NB4 (cell line): Measurements from ENCODE around the gene ADCYAP1R1.

ENCODE experiments used
- DNase-seq: peaks from one replicate; pipeline ENCODE4 v3.0.0; 2010; ENCODE audit warnings: low read depth
- H3K4me3 ChIP-seq: one replicate; pipeline ENCODE4 v1.5.1; 2011; ENCODE audit warnings: mild to moderate bottlenecking, low read depth, low read length, moderate library complexity
- CTCF ChIP-seq: IDR thresholded peaks from one replicate; pipeline ENCODE4 v1.5.1; 2012; ENCODE audit warnings: low read depth, low read length
- MYC ChIP-seq: IDR thresholded peaks from 2 replicates; pipeline ENCODE4 v1.6.1; 2011; ENCODE audit warnings: low read depth, low read length
- POLR2A ChIP-seq: IDR thresholded peaks from 2 replicates; pipeline ENCODE4 v1.6.1; 2011; ENCODE audit warnings: mild to moderate bottlenecking; ENCODE audit not compliant: insufficient read length; ENCODE audit errors: extremely low read depth
- TF ChIP-seq, protein P1 (sequence below): IDR thresholded peaks from 2 replicates; pipeline ENCODE4 v1.6.1; 2011; ENCODE audit warnings: low read depth, low read length

ADCYAP1R1 gene

DNA sequence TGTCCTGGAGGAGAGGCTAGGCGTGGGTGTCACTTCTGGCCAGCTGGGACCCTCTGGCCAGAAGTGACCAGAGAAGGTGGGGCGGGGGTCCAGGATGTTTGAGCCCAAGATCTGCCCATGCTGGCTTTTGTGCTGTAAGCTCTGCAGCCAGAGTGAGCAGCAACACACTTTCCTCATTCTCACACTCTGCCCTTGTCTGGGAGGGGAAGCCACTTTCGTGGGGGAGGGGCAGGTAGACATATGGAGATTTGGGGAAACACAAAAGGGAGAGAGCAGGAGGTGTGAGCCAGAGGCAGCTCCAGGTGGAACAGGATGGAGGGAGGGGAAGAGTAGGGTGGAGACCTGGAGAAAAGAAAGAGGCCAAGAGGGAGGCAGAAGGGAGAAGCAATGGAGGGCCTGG lies 31.5 kb upstream of the ADCYAP1R1 start:
- H3K4me3 ChIP-seq = no peak overlapping the region
- TF ChIP-seq POLR2A (no peak), MYC (no peak), CTCF (no peak)
- TF ChIP-seq, protein P1, sequence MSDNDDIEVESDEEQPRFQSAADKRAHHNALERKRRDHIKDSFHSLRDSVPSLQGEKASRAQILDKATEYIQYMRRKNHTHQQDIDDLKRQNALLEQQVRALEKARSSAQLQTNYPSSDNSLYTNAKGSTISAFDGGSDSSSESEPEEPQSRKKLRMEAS = no peak
- no peak for DNase-seq

DNA sequence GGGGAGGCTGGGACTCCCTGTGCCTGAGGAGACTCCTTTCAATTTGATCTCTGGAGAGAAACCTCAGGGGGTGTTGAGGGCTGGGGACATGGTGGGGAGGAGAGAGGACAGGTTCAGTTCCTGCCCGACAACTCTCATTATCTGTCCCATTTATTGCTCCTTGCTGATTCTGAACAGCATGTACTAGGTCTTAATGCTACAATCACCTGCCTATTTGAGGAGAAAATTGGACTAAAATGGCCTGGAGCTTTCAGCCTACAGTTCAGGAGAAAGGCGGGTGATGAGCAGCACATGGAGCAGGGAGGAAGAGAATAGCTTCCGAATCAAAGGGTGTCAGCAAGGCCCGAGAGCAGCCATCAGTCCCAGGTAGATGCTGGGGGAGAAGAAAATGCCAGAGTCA lies 30.0 kb upstream of the ADCYAP1R1 start:
- TF ChIP-seq CTCF (no peak), MYC (no peak), POLR2A (no peak)
- TF ChIP-seq, protein P1 = no peak
- H3K4me3 ChIP-seq = no peak overlapping the region
- DNase-seq = no peak

DNA sequence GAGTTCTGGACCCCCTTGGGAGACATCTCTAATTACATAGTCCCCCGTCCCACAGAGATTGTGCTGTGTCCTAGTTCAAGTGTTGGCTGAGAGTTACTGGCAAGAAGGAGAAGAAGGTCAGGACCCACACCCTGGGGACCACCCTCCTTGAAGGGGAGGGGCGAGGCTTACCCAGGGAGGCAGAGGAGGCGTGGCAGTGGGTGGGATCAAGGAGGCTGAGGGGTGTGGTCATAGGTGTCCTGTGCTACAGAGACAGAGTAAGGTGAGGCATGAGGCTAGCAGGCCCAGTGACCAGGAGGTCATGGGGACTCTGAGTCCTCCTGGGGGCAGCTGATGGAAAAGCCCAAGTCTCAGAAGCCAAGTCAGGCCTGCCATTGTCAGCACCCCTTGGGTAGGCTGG lies 29.4 kb upstream of the ADCYAP1R1 start:
- DNase-seq = no peak

DNA sequence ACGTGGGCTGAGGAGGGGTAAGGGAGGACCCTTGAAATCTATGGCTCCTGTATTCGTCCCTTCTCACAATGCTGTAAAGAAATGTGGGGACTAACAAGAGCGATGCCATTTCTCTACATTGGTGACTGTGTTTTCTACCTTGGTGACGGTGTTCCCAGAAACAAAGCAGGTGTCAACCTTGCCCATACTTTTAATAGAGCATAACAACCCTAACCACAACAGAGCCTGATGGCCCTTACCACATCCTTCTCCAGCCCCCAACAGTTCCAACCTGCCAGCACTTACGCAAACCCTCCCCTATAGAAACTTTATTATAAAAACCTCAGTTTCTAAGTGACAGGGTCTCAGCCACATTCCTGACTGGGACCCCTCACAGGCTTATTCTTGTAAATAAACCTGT lies 28.2 kb upstream of the ADCYAP1R1 start:
- H3K4me3 ChIP-seq = no peak overlapping the region
- DNase-seq = peak; percentile 65
- TF ChIP-seq MYC (no peak), CTCF (no peak), POLR2A (no peak)
- TF ChIP-seq, protein P1 = no peak

More for the DNA sequence above, 29.4 kb upstream of the ADCYAP1R1 start:
- no peak overlapping the region for H3K4me3 ChIP-seq
- no peak for TF ChIP-seq POLR2A
- TF ChIP-seq, protein P1 = no peak
- TF ChIP-seq CTCF = no peak
- TF ChIP-seq MYC = no peak

DNA sequence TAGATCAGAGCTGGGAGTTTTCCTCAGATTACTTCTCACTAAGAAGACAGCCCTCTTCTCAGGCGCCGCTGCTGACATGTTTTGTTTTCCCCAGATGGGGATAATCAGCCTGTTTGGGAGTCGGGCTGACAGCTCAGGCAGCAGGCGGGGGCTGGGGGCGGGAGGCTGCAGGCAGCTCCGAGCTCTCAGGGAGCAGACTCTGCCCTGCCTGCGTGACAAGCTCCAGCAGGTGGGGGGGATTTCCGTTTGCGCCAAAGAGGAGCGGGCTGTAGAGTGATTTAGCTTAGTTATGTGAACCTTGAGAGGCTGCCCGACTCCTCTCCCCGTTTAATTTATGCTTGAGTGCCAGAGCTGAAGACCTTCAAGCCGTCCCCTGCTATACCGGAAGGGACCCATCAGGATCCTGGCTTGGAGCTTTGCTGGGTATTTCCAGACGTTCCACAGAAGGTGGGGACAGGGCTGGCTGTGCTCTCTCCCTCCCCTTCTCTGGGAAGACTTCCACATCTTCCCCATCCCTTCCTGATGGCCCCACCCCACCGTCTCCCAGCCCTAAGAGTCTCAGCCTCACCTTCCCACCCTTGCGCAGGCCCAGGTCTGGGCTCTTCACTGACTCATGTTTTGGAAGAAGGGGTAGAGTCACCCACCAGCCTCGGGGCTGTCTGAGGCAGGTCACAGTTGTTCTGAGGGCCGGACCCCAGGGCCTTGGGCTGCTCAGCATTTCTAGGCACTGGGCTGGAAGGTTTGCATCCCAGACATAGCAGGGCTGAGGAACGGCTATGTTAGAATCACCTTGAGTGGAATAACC lies 24.7 kb upstream of the ADCYAP1R1 start:
- H3K4me3 ChIP-seq = no peak overlapping the region
- DNase-seq = no peak
- TF ChIP-seq CTCF = no peak
- TF ChIP-seq POLR2A = no peak
- TF ChIP-seq, protein P1 = no peak
- no peak for TF ChIP-seq MYC

- DNase-seq = no peak
- H3K4me3 ChIP-seq = no peak overlapping the region
- TF ChIP-seq POLR2A (no peak), CTCF (no peak), MYC (no peak)
- TF ChIP-seq, protein P1 = no peak
Observed at GRCh38 chr7:31028006-31028405, 24.1 kb upstream of the ADCYAP1R1 start.
